Measurements from ENCODE around the gene FAM210A. TPM values are rescaled to one million over a fixed set of nuclear protein-coding genes. Genes with fewer than 3 reads are reported as not detected.
A peak's percentile ranks its signal among the peaks of the same experiment; 100 is the strongest.

FAM210A gene
- polyA plus RNA-seq, 1 donor from 2014 or later: 16.5 TPM

- Mint-ChIP-seq H3K4me1 (peaks cover 3 to 7% (median 5%) of the 10 kb centered on the region in 3 donors), H3K27ac (peak overlapping the region in 1 of 3 donors; percentile 83), H3K9me3 (no peaks in the 10 kb centered on the region), H3K4me3 (no peak overlapping the region), H3K27me3 (no peaks in the 10 kb centered on the region), H3K36me3 (peaks cover 3% of the 10 kb centered on the region)
These were observed 101.7 kb downstream of the FAM210A start for GRCh38 chr18:13624563-13625237.

GRCh38 chr18:13623871-13624270 lies 102.5 kb downstream of the FAM210A start:
- H3K36me3 Mint-ChIP-seq: peaks cover 3% of the 10 kb centered on the region
- no peak overlapping the region for H3K4me3 Mint-ChIP-seq
- H3K27me3 Mint-ChIP-seq: no peaks in the 10 kb centered on the region
- peaks cover 3 to 7% (median 5%) of the 10 kb centered on the region in 3 donors for H3K4me1 Mint-ChIP-seq
- no peaks in the 10 kb centered on the region for H3K9me3 Mint-ChIP-seq
- H3K27ac Mint-ChIP-seq: peak overlapping the region in 1 of 3 donors; percentile 28

DNA sequence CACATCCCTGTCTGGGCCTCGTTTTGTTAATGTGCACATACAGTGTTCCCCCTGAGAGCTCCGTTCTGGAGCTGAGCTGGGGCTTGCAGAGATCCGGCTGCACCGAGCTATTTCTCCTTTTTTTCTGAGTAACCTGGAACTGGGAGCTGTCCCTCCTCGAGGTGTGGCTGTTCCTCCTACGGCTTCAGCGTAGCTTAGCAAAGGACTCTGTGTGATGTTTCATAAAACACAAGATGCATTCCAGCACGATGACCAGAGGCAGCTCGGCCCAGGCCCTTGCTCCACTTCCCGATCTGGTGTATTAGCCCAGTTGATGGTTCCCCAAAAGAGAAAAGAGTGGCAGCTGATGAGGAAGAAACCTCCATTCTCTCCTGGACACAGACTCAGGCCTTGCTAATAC lies 103.0 kb downstream of the FAM210A start:
- H3K4me1 Mint-ChIP-seq: peaks cover 3 to 7% (median 7%) of the 10 kb centered on the region in 3 donors
- no peaks in the 10 kb centered on the region for H3K27me3 Mint-ChIP-seq
- H3K27ac Mint-ChIP-seq: peak overlapping the region in 1 of 3 donors; percentile 28
- no peaks in the 10 kb centered on the region for H3K9me3 Mint-ChIP-seq
- peaks cover 3% of the 10 kb centered on the region for H3K36me3 Mint-ChIP-seq
- no peak overlapping the region for H3K4me3 Mint-ChIP-seq

- Mint-ChIP-seq H3K27me3 (no peaks in the 10 kb centered on the region), H3K4me1 (peaks cover 3 to 9% (median 7%) of the 10 kb centered on the region in 3 donors), H3K36me3 (peaks cover 3% of the 10 kb centered on the region), H3K4me3 (no peak overlapping the region), H3K27ac (no peak overlapping the region), H3K9me3 (no peaks in the 10 kb centered on the region)
These were observed 103.6 kb downstream of the FAM210A start for GRCh38 chr18:13622751-13623150.

GRCh38 chr18:13621886-13622619 lies 104.3 kb downstream of the FAM210A start:
- H3K36me3 Mint-ChIP-seq: peaks cover 3% of the 10 kb centered on the region
- no peak overlapping the region for H3K27ac Mint-ChIP-seq
- H3K27me3 Mint-ChIP-seq: no peaks in the 10 kb centered on the region
- no peaks in the 10 kb centered on the region for H3K9me3 Mint-ChIP-seq
- no peak overlapping the region for H3K4me3 Mint-ChIP-seq
- H3K4me1 Mint-ChIP-seq: peaks cover 7 to 15% (median 7%) of the 10 kb centered on the region in 3 donors

DNA sequence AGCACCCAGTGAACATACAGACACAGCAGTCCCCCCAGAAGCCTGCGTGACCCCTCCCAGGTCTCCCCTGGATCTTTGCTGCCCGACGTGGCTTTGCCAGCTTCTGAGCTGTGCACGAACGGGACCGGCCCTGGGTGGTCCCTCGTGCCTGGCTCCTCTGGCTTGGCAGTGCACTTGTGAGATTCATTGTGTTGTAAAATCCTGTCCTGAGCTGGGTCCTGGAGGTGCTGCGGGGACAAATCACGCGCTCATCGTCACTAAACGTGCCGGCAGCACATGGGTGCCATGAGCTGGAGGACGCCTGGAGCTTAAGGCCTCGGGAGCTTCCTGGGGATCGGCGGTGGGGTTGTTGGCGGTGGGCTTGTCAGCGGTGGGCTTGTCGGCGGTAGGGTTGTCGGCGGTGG lies 104.9 kb downstream of the FAM210A start:
- Mint-ChIP-seq H3K4me3 (no peak overlapping the region), H3K36me3 (peaks cover 3% of the 10 kb centered on the region), H3K4me1 (peaks cover 7 to 19% (median 11%) of the 10 kb centered on the region in 3 donors), H3K27me3 (no peaks in the 10 kb centered on the region), H3K27ac (no peak overlapping the region), H3K9me3 (no peaks in the 10 kb centered on the region)

- Mint-ChIP-seq H3K9me3 (no peaks in the 10 kb centered on the region), H3K27me3 (no peaks in the 10 kb centered on the region), H3K4me1 (peaks cover 7 to 24% (median 15%) of the 10 kb centered on the region in 3 donors), H3K27ac (peak overlapping the region in 2 of 3 donors; percentile 58 to 80), H3K4me3 (no peak overlapping the region), H3K36me3 (peaks cover 3% of the 10 kb centered on the region)
These were observed 105.4 kb downstream of the FAM210A start for GRCh38 chr18:13620818-13621445.

GRCh38 chr18:13620206-13620672 lies 106.1 kb downstream of the FAM210A start:
- H3K27ac Mint-ChIP-seq: peak overlapping the region in 2 of 3 donors; percentile 58 to 80
- H3K9me3 Mint-ChIP-seq: no peaks in the 10 kb centered on the region
- H3K4me1 Mint-ChIP-seq: peaks cover 13 to 31% (median 22%) of the 10 kb centered on the region in 3 donors
- H3K36me3 Mint-ChIP-seq: peaks cover 3% of the 10 kb centered on the region
- no peaks in the 10 kb centered on the region for H3K27me3 Mint-ChIP-seq
- H3K4me3 Mint-ChIP-seq: no peak overlapping the region

GRCh38 chr18:13619505-13620205 lies 106.7 kb downstream of the FAM210A start:
- H3K4me1 Mint-ChIP-seq: peaks cover 19 to 37% (median 26%) of the 10 kb centered on the region in 3 donors
- H3K4me3 Mint-ChIP-seq: no peak overlapping the region
- H3K9me3 Mint-ChIP-seq: no peaks in the 10 kb centered on the region
- H3K36me3 Mint-ChIP-seq: peaks cover 3% of the 10 kb centered on the region
- H3K27ac Mint-ChIP-seq: peak overlapping the region in 1 of 3 donors; percentile 59
- H3K27me3 Mint-ChIP-seq: peaks cover 1% of the 10 kb centered on the region

DNA sequence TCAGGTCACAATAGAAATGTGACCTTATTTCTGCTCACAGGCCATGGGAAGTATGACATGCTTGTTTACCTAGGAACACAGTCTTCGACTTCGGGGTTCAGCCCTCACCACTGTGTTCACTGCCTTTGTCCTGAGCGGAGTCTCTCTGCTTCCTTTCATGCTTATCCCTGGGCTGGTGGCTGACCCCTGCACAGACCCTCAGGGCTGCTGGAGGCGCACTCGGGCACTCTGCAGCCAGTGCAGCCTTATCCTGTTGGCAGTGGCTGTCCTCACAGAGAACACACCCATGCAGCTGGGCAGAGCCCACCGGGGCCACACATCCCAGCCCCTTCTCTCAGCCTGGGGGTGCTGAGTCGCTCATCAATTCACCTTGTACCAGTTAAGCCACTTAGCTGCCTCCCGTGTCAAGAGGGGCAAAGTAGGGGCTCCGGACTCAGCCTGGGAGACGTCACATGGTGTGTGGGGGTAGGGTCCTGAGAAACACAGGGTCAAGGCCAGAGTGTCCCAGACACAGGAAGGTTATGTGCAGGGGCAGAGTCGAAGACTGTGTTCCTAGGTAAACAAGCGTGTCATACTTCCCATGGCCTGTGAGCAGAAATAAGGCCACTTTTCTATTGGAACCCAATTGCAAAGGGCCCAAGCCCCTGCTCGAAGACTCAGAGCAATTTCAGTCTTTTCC lies 107.5 kb downstream of the FAM210A start:
- Mint-ChIP-seq H3K27ac (peak overlapping the region in 1 of 3 donors; percentile 31), H3K27me3 (peaks cover 3% of the 10 kb centered on the region)

DNA sequence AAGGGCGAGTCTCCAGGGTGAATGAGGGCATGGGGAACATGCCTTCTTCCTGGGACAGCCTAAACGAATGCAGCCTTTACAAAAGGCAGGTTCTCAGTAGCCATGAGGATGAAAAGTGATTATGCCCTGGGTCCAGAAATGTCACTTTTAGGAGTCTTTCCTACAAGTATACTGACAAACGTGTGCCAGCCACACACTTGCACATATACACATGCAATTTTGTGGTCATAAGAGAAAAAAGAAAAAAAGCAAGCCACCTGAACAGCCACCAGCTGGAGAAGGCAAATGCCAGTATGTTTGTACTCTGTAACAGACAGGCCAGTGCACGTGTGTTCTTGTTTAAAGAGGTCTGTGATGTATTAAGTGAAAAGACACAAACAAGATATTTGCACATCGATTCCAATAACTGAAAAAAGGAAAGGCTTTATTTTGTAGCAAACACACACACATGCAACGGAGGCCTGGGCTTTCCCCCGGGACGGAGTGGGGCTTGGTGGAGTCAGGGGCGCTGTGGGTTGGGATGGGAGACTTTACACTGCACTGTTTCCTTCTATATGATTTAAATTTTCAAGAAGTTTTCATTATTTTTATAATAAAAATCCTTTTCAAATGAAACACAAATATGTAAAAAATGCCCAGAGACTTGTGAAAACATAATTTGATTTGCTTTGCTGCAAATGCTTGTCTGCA lies 108.4 kb downstream of the FAM210A start:
- no peak overlapping the region for H3K4me3 Mint-ChIP-seq
- H3K9me3 Mint-ChIP-seq: no peaks in the 10 kb centered on the region
- H3K36me3 Mint-ChIP-seq: peaks cover 2% of the 10 kb centered on the region
- H3K27me3 Mint-ChIP-seq: peaks cover 3% of the 10 kb centered on the region
- peak overlapping the region in 2 of 3 donors; percentile 31 to 67 for H3K27ac Mint-ChIP-seq
- H3K4me1 Mint-ChIP-seq: peaks cover 33 to 52% (median 43%) of the 10 kb centered on the region in 3 donors

More for the DNA sequence above, 107.5 kb downstream of the FAM210A start:
- Mint-ChIP-seq H3K9me3 (no peaks in the 10 kb centered on the region), H3K36me3 (peaks cover 3% of the 10 kb centered on the region), H3K4me3 (no peak overlapping the region), H3K4me1 (peaks cover 25 to 43% (median 34%) of the 10 kb centered on the region in 3 donors)

GRCh38 chr18:13616525-13617035 lies 109.8 kb downstream of the FAM210A start:
- H3K27me3 Mint-ChIP-seq: peaks cover 7% of the 10 kb centered on the region
- peaks cover 46 to 65% (median 52%) of the 10 kb centered on the region in 3 donors for H3K4me1 Mint-ChIP-seq
- peak overlapping the region in 2 of 4 donors; percentile 87 to 93 for H3K4me3 Mint-ChIP-seq
- H3K36me3 Mint-ChIP-seq: no peaks in the 10 kb centered on the region
- H3K9me3 Mint-ChIP-seq: no peaks in the 10 kb centered on the region
- peak overlapping the region; percentile 95 to 99 (median 96) for H3K27ac Mint-ChIP-seq

- Mint-ChIP-seq H3K4me3 (peak overlapping the region; percentile 14 to 93 (median 62)), H3K4me1 (peaks cover 52 to 70% (median 57%) of the 10 kb centered on the region in 3 donors), H3K27me3 (peaks cover 8% of the 10 kb centered on the region), H3K36me3 (no peaks in the 10 kb centered on the region), H3K27ac (peak overlapping the region; percentile 95 to 99 (median 96)), H3K9me3 (no peaks in the 10 kb centered on the region)
These were observed 110.3 kb downstream of the FAM210A start for GRCh38 chr18:13616041-13616440.
